Mucosa of stomach (tissue), 1 donor: ENCODE data around the gene PFDN2.

ENCODE experiments used
- H3K27me3 ChIP-seq: one replicate; pipeline ENCODE4 v1.7.0; 2013; ENCODE audit warnings: mild to moderate bottlenecking, low read length; ENCODE audit not compliant: control insufficient read depth, insufficient read depth
- H3K36me3 ChIP-seq: one replicate; pipeline ENCODE4 v1.7.0; 2013; ENCODE audit warnings: low read length; ENCODE audit not compliant: control insufficient read depth, insufficient read depth
- H3K4me1 ChIP-seq: one replicate; pipeline ENCODE4 v1.7.0; 2013; ENCODE audit warnings: mild to moderate bottlenecking, low read length; ENCODE audit not compliant: control insufficient read depth, insufficient read depth
- H3K4me3 ChIP-seq: one replicate; pipeline ENCODE4 v1.7.0; 2013; ENCODE audit warnings: low read length
- H3K9ac ChIP-seq: one replicate; pipeline ENCODE4 v1.7.0; 2013; ENCODE audit warnings: mild to moderate bottlenecking, low read length, moderate library complexity
- H3K9me3 ChIP-seq: one replicate; pipeline ENCODE4 v1.7.0; 2013; ENCODE audit warnings: mild to moderate bottlenecking, low read length, moderate library complexity; ENCODE audit not compliant: control insufficient read depth
- donor health status: Pancreatic carcinoma.

Gene PFDN2

GRCh38 chr1:161115132-161115711, 2.6 kb downstream of the PFDN2 start:
- no peaks in the 10 kb centered on the region for H3K9me3 ChIP-seq
- H3K27me3 ChIP-seq, result no peaks in the 10 kb centered on the region
- no peak overlapping the region for H3K4me3 ChIP-seq
- H3K36me3 ChIP-seq, result no peaks in the 10 kb centered on the region
- no peak overlapping the region for H3K9ac ChIP-seq
- H3K4me1 ChIP-seq, result peaks cover 26% of the 10 kb centered on the region

DNA sequence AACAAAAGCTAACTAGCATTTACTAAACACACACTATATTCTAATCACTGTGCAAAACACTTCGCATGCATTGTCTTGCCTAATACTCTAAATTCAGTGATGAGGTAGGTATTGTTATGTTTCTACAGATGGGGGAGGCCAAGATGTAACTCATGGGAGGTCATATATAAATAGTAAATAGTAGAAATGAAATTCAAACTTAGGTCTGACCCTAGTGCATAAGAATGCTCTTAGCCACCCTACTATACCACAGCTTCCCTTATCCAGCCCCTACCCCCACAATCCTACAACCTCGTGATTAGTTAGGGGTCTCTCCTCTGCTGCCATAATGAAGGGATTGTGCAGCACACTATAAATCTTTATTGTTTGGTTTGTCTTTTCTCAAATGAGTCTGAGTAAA, 3.3 kb downstream of the PFDN2 start:
- H3K9me3 ChIP-seq, result no peaks in the 10 kb centered on the region
- H3K4me3 ChIP-seq, result no peak overlapping the region
- H3K36me3 ChIP-seq, result no peaks in the 10 kb centered on the region
- H3K27me3 ChIP-seq, result no peaks in the 10 kb centered on the region
- H3K4me1 ChIP-seq, result peaks cover 21% of the 10 kb centered on the region
- no peak overlapping the region for H3K9ac ChIP-seq

DNA sequence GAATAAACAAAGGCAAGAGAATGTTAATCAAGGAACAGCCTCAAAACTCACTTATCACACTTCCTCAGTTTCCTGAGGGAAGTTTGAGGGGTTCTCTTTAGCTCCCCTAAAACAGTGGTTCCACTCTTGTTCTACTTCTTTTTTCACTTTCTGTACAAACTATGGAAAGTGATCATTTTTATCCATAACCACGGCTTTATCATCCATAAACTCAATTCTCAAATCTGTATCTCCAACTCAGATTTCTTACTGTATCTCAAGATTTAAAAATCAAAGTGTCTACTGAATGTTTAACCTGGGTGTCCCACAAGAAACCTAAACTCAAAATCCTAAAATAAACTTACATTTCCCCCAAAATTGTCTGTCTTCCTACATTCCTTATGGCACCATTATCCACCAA, 3.9 kb downstream of the PFDN2 start:
- Histone ChIP-seq H3K9me3 (no peaks in the 10 kb centered on the region), H3K9ac (no peak overlapping the region), H3K27me3 (no peaks in the 10 kb centered on the region), H3K36me3 (no peaks in the 10 kb centered on the region), H3K4me1 (peaks cover 15% of the 10 kb centered on the region), H3K4me3 (no peak overlapping the region)

GRCh38 chr1:161111527-161111926, 6.3 kb downstream of the PFDN2 start:
- no peak overlapping the region for H3K9ac ChIP-seq
- H3K27me3 ChIP-seq, result no peaks in the 10 kb centered on the region
- peaks cover 1% of the 10 kb centered on the region for H3K4me1 ChIP-seq
- no peak overlapping the region for H3K4me3 ChIP-seq
- H3K9me3 ChIP-seq, result no peaks in the 10 kb centered on the region
- H3K36me3 ChIP-seq, result no peaks in the 10 kb centered on the region

DNA sequence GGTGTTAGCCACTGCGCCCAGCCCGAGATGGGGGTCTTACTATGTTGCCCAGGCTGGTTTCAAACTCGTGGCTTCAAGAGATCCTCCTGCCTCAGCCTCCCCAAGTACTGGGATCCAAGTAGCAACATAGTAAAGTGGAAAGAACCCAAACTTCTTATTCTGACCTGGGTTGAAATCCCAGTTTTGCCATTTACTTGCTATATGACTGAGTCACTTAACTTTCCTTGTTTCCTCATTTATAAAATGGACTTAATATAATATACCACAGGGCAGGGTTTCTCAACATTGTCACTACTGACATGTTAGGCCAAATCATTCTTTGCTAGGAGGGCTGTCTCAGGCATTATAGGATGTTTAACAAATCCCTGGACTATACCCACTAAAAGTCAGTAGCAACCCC, 6.7 kb downstream of the PFDN2 start:
- H3K4me1 ChIP-seq, result no peaks in the 10 kb centered on the region
- H3K36me3 ChIP-seq, result no peaks in the 10 kb centered on the region
- no peaks in the 10 kb centered on the region for H3K9me3 ChIP-seq
- H3K9ac ChIP-seq, result no peak overlapping the region
- H3K27me3 ChIP-seq, result no peaks in the 10 kb centered on the region
- no peak overlapping the region for H3K4me3 ChIP-seq

GRCh38 chr1:161106431-161106830, 11.4 kb downstream of the PFDN2 start:
- H3K4me1 ChIP-seq, result no peaks in the 10 kb centered on the region
- no peaks in the 10 kb centered on the region for H3K9me3 ChIP-seq
- H3K36me3 ChIP-seq, result peaks cover 8% of the 10 kb centered on the region
- no peak overlapping the region for H3K4me3 ChIP-seq
- no peak overlapping the region for H3K9ac ChIP-seq
- no peaks in the 10 kb centered on the region for H3K27me3 ChIP-seq

DNA sequence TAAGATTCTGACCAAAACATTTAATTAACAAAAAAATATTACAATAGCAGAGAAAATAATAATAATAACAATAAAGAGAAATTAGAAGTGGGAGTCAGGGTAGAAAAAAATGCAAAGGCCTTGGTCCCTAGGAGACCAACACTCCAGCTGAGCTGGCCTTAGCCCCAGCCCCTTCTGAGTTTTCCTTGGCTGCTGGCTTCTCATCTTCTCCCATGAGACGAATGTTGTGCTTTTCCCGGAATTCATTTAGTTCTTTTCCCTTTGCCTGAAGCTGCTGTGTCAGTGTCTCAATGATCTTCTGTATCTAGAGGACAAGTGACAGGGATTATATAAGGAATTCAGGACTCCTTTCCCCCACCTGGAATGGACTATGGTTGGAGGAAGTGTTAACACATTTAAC, 17.3 kb downstream of the PFDN2 start:
- H3K4me3 ChIP-seq, result no peak overlapping the region
- H3K4me1 ChIP-seq, result peaks cover 9% of the 10 kb centered on the region
- H3K36me3 ChIP-seq, result peaks cover 8% of the 10 kb centered on the region
- H3K9me3 ChIP-seq, result no peaks in the 10 kb centered on the region
- no peaks in the 10 kb centered on the region for H3K27me3 ChIP-seq
- no peak overlapping the region for H3K9ac ChIP-seq

- Histone ChIP-seq H3K9ac (no peak overlapping the region), H3K4me3 (no peak overlapping the region), H3K36me3 (peaks cover 8% of the 10 kb centered on the region), H3K4me1 (peaks cover 9% of the 10 kb centered on the region), H3K27me3 (no peaks in the 10 kb centered on the region), H3K9me3 (no peaks in the 10 kb centered on the region)
Observed at GRCh38 chr1:161099090-161099802, 18.6 kb downstream of the PFDN2 start.

DNA sequence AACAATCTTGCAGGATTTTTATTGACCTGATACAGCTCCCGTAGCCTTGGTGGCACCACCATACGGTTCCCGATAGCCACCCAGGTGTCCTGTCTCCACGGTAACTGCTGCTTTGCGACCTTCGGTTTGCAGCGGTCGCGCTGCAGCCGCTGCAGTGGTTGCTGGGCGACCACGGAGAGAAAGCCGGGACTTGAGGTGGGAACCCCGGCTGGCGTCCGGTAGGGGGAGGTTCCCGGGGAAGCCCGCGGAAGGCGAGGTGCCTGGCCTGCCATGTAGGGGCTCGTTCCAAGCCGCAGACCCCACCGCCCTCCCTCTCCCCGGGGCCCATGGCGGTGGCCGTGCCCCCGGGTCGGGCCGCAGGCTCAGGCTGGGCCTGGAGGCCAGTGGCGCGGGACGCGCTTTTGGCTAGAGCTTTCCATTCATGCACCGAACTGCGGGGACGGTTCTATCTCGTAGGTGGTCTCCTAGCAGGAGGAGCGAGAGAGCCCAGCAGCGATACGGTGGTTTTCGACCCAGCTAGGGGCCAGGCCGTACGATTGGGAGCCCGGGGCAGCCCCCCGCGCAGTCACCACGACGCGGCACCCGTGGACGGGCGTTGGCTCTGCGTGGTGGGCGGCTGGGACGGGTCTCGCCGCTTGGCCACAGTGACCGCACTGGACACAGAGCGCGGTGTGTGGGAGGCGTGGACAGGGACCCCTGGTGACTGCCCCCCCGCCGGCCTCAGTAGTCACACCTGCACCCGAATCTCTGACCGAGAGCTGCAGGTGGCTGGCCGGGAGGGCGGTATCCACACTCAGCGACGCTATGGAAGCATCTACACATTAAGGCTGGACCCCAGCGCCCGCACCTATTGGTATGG, 19.4 kb downstream of the PFDN2 start, which contains the start of gene KLHDC9:
Gene KLHDC9 (plus strand): TSS at position 152 of the 859 bp plus-strand sequence. CDS start 175 bp downstream, at position 327.
- Histone ChIP-seq H3K9me3 (no peaks in the 10 kb centered on the region), H3K36me3 (peaks cover 8% of the 10 kb centered on the region), H3K4me3 (peak within 1 kb of the TSS; percentile 46), H3K9ac (peak within 1 kb of the TSS; percentile 50), H3K27me3 (no peaks in the 10 kb centered on the region), H3K4me1 (peaks cover 9% of the 10 kb centered on the region)

- Histone ChIP-seq H3K4me3 (no peak overlapping the region), H3K9me3 (no peaks in the 10 kb centered on the region), H3K27me3 (no peaks in the 10 kb centered on the region), H3K9ac (no peak overlapping the region), H3K36me3 (no peaks in the 10 kb centered on the region), H3K4me1 (peaks cover 9% of the 10 kb centered on the region)
Observed at GRCh38 chr1:161096530-161096929, 21.3 kb downstream of the PFDN2 start.

DNA sequence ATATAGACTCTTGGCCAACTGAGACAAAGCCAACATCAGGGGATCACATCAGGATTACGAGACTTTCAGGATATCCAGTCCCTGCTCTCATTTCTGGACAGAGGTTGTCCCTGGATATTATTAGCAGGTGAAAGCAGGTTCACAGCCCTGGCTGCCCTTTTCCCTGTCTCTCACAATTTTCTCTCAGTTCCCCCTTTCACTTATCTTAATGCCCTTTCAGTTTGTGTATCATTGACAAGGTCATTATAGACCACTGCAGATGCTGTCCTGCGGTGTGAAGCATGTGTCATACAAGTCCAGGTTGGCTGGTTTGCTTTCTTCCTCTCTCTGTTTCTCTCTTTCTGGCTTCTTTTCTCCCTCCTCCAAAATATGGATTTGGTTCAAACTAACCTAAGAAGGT, 21.8 kb downstream of the PFDN2 start:
- H3K4me1 ChIP-seq, result peaks cover 9% of the 10 kb centered on the region
- no peaks in the 10 kb centered on the region for H3K36me3 ChIP-seq
- no peaks in the 10 kb centered on the region for H3K27me3 ChIP-seq
- H3K4me3 ChIP-seq, result no peak overlapping the region
- H3K9me3 ChIP-seq, result no peaks in the 10 kb centered on the region
- no peak overlapping the region for H3K9ac ChIP-seq

DNA sequence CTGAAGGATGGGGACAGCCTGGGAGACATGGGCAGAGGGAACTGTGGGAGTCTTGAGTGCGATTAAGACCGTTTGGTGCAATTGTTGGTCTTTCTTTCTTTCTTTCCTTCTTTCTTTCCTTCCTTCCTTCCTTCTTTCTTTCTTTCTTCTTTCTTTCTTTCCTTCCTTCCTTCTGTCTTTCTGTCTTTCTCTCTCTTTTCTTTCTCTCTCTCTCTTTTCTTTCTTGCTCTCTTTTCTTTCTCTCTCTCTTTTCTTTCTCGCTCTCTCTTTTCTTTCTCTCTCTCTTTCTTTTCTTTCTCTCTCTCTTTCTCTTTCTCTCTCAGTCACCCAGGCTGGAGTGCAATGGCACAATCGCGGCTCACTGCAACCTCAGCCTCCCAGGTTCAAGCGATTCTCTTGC, 22.6 kb downstream of the PFDN2 start:
- peaks cover 10% of the 10 kb centered on the region for H3K4me1 ChIP-seq
- H3K9ac ChIP-seq, result no peak overlapping the region
- H3K36me3 ChIP-seq, result no peaks in the 10 kb centered on the region
- no peaks in the 10 kb centered on the region for H3K9me3 ChIP-seq
- no peaks in the 10 kb centered on the region for H3K27me3 ChIP-seq
- no peak overlapping the region for H3K4me3 ChIP-seq
